CD1c-positive myeloid dendritic cell (primary cell): ENCODE measurements around the gene GARNL3.
A peak's percentile ranks its signal among the peaks of the same experiment; 100 is the strongest.

ENCODE experiments used
- DNase-seq: peaks from one replicate; pipeline ENCODE4 v3.0.0-alpha.2; 2016; ENCODE audit errors: extremely low spot score

Gene GARNL3

GRCh38 chr9:127386981-127387380 lies 122.4 kb downstream of the GARNL3 start:
- no peak for DNase-seq

- peak; percentile 73 for DNase-seq
Observed at GRCh38 chr9:127388037-127388855, 123.7 kb downstream of the GARNL3 start.

GRCh38 chr9:127388856-127389238 lies 124.3 kb downstream of the GARNL3 start:
- DNase-seq: no peak

GRCh38 chr9:127389381-127390247 lies 125.0 kb downstream of the GARNL3 start:
- DNase-seq: no peak

- no peak for DNase-seq
Observed at GRCh38 chr9:127390248-127390545, 125.6 kb downstream of the GARNL3 start.

- DNase-seq: no peak
Observed at GRCh38 chr9:127390563-127390962, 126.0 kb downstream of the GARNL3 start.

GRCh38 chr9:127392166-127392565 lies 127.6 kb downstream of the GARNL3 start:
- DNase-seq: no peak

- no peak for DNase-seq
Observed at GRCh38 chr9:127392976-127393375, 128.4 kb downstream of the GARNL3 start.

- DNase-seq: no peak
Observed at GRCh38 chr9:127393645-127394044, 129.1 kb downstream of the GARNL3 start.

- no peak for DNase-seq
Observed at GRCh38 chr9:127395497-127396252, 131.1 kb downstream of the GARNL3 start.

- no peak for DNase-seq
Observed at GRCh38 chr9:127396253-127396807, 131.8 kb downstream of the GARNL3 start.

GRCh38 chr9:127396808-127397645 lies 132.5 kb downstream of the GARNL3 start, which contains the start of gene SLC2A8:
Gene SLC2A8, plus strand, starts transcription at chr9:127397169. Its CDS starts 62 bp downstream, at chr9:127397231.
- peak; percentile 100 for DNase-seq

GRCh38 chr9:127397646-127398274 lies 133.2 kb downstream of the GARNL3 start:
- peak; percentile 22 for DNase-seq

- no peak for DNase-seq
Observed at GRCh38 chr9:127398275-127398647, 133.7 kb downstream of the GARNL3 start.

GRCh38 chr9:127398715-127399400 lies 134.3 kb downstream of the GARNL3 start:
- no peak for DNase-seq

GRCh38 chr9:127399736-127400269 lies 135.2 kb downstream of the GARNL3 start:
- no peak for DNase-seq

- no peak for DNase-seq
Observed at GRCh38 chr9:127402401-127403090, 138.0 kb downstream of the GARNL3 start.

- DNase-seq: no peak
Observed at GRCh38 chr9:127403507-127404192, 139.1 kb downstream of the GARNL3 start.
